NCI-H2196 (cell line): ENCODE measurements around the gene ZBED2.
"Not testable (repeated sequence)": the region's sequence is repeated elsewhere in the genome, so short reads cannot be mapped to it uniquely, and the experiment has no call there.

Experiments
- DNase-seq: peaks from one replicate; lab custom pipeline; 2025; ENCODE audit not compliant: unreplicated experiment; lab: John Stamatoyannopoulos, UW

Gene ZBED2

GRCh38 chr3:111595232-111595631, at the start of gene ZBED2:
Gene ZBED2, minus strand, starts transcription at chr3:111595346. Its CDS starts 1,145 bp downstream, at chr3:111594201.
- no peak for DNase-seq

- DNase-seq: no peak
Observed at GRCh38 chr3:111639316-111639715, 44.2 kb upstream of the ZBED2 start.

GRCh38 chr3:111636366-111636885, 41.3 kb upstream of the ZBED2 start:
- DNase-seq: no peak

GRCh38 chr3:111635403-111635802, 40.3 kb upstream of the ZBED2 start:
- DNase-seq: no peak

GRCh38 chr3:111630638-111631037, 35.5 kb upstream of the ZBED2 start:
- not testable (repeated sequence) for DNase-seq

GRCh38 chr3:111629018-111629417, 33.9 kb upstream of the ZBED2 start:
- DNase-seq: not testable (repeated sequence)

GRCh38 chr3:111627092-111627491, 31.9 kb upstream of the ZBED2 start:
- no peak for DNase-seq

- no peak for DNase-seq
Observed at GRCh38 chr3:111621535-111621934, 26.4 kb upstream of the ZBED2 start.

- DNase-seq: no peak
Observed at GRCh38 chr3:111619833-111620232, 24.7 kb upstream of the ZBED2 start.

GRCh38 chr3:111618945-111619344, 23.8 kb upstream of the ZBED2 start:
- no peak for DNase-seq

GRCh38 chr3:111617912-111618601, 22.9 kb upstream of the ZBED2 start:
- no peak for DNase-seq

GRCh38 chr3:111617406-111617805, 22.3 kb upstream of the ZBED2 start:
- no peak for DNase-seq

GRCh38 chr3:111616417-111617105, 21.4 kb upstream of the ZBED2 start:
- DNase-seq: no peak

- DNase-seq: no peak
Observed at GRCh38 chr3:111615880-111616279, 20.7 kb upstream of the ZBED2 start.

- DNase-seq: no peak
Observed at GRCh38 chr3:111613294-111613693, 18.1 kb upstream of the ZBED2 start.

GRCh38 chr3:111610612-111611054, 15.5 kb upstream of the ZBED2 start:
- no peak for DNase-seq

- DNase-seq: no peak
Observed at GRCh38 chr3:111610189-111610588, 15.0 kb upstream of the ZBED2 start.

- DNase-seq: no peak
Observed at GRCh38 chr3:111609700-111610099, 14.6 kb upstream of the ZBED2 start.

- DNase-seq: no peak
Observed at GRCh38 chr3:111608383-111608782, 13.2 kb upstream of the ZBED2 start.

GRCh38 chr3:111607240-111607920, 12.2 kb upstream of the ZBED2 start:
- DNase-seq: no peak

- DNase-seq: no peak
Observed at GRCh38 chr3:111605493-111605892, 10.3 kb upstream of the ZBED2 start.

GRCh38 chr3:111605018-111605417, 9.9 kb upstream of the ZBED2 start:
- DNase-seq: no peak
